MM.1S (cell line): ENCODE measurements around the gene FKBP9.

ENCODE experiments used
- CTCF ChIP-seq: fragments of 300-600 bp; sonication (generic); IDR thresholded peaks from 2 replicates; pipeline ENCODE4 v1.5.1; 2016; ENCODE audit warnings: antibody characterized with exemption, low read length, mixed read lengths
- EZH2 ChIP-seq: fragments of 300-600 bp; sonication (generic); optimal IDR thresholded peaks from 2 replicates; pipeline ENCODE3; 2017; ENCODE audit warnings: low read depth, mild to moderate bottlenecking, antibody characterized with exemption, low read length, mixed read lengths
- EZH2phosphoT487 ChIP-seq: fragments of 300-600 bp; sonication (generic); IDR thresholded peaks from 2 replicates; pipeline ENCODE4 v1.6.1; 2018; ENCODE audit warnings: antibody characterized with exemption, low read length

GRCh38 chr7:33048704-33049103 is 91.5 kb downstream of the FKBP9 start:
- no peak for TF ChIP-seq CTCF
- no peak for TF ChIP-seq EZH2
- TF ChIP-seq EZH2phosphoT487 = no peak
